HTR-8/SVneo (cell line): Measurements from ENCODE around the gene EPHB2.
A peak's percentile ranks its signal among the peaks of the same experiment; 100 is the strongest.
"Not testable (repeated sequence)": the region's sequence is repeated elsewhere in the genome, so short reads cannot be mapped to it uniquely, and the experiment has no call there.

ENCODE experiments used
- DNase-seq: peaks from one replicate; pipeline ENCODE4 v3.0.0; 2011; ENCODE audit warnings: low spot score, mixed read lengths; ENCODE audit not compliant: insufficient read length
- FAIRE-seq: peaks from 2 replicates; lab custom pipeline; 2011; peaks lifted over from hg19 to GRCh38; lab: Jason Lieb, UNC

EPHB2 gene

DNA sequence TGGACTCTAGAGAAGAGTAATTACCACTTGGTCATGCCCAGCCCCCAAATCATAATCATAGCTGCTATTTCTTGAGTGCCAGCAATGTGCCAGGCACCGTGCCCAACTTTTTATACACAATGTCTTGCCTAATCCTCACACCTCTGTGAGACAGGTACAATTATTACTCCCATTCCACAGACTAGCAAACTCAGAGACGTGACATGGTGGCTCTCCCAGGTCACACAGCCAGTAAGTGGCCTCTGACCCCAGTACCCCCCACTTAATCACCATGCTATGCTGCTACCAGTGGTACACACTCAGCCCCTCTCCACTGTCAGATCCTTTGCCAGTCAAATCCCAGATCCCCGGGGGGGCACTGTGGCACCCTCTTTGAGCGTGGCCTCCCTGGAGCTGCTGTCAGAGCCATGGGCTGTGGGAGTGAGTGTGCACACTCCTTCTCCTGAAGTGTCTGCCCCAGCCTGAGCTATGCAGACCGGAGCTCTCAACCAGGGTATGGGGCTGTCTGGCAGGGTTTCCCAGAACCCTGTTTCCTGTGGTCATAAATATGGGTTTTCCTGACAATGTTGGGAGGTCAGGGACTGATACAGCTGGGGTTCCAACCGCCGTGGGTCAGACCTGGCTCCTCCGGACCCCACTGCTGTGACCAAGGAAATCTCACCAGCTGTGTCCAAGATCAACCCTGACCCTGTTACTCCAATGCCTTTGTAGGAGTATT lies 210.3 kb downstream of the EPHB2 start:
- peak; percentile 9 for FAIRE-seq

DNA sequence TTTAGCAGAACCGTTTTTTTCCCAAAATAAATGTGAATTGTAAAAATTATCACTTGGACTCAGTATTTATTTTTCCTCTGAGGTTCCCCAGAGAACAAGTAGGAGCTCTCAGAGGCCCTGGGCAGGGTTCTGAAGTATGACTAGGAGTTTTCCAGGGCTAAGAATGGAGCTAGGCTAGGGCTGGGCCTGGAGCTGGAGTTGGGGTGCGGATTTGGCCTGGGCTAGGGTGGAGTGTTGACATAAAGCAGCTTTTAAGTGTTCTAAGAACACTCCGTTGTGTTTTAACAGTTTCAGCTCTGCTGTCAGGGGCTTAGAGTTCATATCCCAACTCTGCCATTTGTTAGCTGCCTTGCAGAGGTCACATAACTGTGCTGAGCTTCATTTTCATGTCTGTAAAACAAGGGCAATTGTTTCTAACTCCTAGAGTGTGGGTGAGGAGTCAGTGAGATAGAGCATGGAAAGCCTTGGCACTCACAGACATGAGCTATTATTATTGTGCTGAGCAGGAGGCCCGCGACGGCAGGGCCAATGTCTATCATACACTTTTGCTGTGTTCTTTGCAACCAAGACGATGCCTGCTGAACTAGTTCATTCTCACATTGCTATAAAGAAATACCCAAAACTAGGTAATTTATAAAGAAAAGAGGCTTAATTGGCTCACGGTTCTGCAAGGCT lies 210.9 kb downstream of the EPHB2 start:
- DNase-seq (no peak), FAIRE-seq (no peak)

More for the DNA sequence above, 210.3 kb downstream of the EPHB2 start:
- no peak for DNase-seq

DNA sequence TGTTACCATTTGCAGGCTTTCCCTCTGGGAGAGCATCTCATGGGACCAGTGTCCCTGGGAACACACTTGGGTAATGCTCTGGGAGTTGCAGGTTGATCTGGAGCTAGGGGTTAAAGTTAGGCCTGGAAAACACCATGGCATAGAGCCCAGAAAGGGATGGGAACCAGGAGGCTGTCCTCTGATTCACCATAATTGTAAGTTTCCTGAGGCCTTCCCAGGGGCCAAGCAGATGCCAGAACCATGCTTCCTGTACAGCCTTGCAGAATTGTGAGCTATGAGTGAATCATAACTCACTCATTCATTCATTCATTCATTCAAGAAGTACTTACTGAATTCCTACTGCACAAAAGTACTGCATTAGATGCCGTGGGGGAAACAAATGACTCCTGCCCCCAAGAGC lies 212.0 kb downstream of the EPHB2 start:
- no peak for FAIRE-seq

DNA sequence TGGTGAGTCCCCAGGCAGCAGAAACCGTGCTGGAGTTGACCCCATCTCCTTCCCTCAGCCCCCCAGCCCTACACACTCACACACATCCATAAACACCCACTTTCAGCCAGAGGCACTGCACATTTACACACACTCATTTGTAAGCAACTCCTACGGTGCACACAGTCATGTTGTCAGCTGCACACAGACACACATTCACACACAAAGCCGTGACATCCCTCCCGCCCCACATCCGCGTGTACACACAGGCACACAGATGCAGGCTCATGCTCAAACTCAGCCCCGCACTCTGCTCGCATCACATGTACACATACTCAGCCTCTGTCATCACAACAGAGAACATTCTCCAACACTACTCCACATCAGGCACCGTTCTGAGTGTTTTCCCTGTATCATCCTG lies 214.5 kb downstream of the EPHB2 start:
- peak; percentile 9 for FAIRE-seq
- DNase-seq = no peak

More for the DNA sequence above, 212.0 kb downstream of the EPHB2 start:
- DNase-seq = no peak

DNA sequence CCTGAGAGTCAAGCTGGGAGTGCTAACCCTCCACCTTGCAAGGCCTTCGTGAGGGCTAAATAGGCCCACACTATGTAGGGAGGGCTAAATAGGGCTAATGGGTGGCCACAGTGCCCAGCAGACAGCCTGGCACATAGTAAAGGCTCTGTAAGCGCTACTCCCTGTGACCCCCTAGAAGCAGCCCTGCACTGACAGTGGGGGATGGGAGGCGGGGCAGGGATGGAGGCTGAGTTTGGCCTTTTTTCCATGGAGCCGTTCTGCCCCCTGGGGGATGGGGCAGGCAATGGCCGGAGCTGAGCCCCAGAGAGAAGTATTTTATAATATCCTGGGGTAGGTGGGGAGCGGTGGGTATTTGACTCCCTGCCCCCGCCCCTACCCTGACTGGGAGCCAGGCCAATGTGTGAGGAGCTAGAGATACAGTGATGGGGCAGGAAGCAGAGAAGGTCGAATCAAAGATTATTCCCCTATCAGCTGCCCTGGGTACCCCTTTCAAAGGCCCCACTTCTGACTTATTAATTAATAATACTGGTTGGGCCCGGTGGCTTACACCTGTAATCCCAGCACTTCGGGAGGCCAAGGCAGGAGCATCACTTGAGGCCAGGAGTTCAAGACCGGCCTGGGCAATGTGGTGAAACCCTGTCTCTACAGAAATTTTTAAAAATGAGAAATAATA lies 219.7 kb downstream of the EPHB2 start:
- FAIRE-seq (no peak), DNase-seq (peak; percentile 72)

DNA sequence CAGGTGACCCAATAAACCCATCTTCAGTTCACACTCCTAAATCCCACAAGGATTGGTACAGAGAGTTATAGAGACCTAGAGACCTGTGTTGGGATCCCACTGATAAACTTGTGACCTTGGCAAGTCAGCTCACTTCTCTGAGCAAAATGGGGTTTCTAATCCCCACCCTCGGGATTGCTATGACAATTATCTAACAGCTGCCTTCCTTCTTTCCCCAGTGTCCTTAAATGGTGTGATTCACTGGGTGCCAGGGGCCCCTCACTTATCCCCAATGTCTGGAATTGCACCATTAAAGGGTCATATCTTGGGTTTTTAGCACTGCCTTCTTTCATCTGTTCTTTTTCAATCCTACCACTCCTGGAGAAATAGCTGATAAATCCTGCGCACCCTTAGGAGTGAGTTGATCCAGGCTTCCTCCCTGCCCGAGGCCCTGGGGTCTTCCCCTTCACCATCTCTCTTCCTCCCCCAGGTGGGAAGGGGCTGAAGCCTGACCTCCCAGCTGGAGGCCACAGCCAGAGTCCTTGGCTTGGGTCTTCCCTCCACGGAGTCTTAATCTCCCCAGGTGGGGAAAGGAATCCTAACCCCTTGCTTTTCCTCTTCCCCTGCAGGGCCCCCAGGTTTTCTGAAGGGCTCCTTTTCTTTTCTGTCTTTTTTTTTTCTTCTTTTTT lies 222.3 kb downstream of the EPHB2 start:
- FAIRE-seq = no peak
- DNase-seq = no peak

DNA sequence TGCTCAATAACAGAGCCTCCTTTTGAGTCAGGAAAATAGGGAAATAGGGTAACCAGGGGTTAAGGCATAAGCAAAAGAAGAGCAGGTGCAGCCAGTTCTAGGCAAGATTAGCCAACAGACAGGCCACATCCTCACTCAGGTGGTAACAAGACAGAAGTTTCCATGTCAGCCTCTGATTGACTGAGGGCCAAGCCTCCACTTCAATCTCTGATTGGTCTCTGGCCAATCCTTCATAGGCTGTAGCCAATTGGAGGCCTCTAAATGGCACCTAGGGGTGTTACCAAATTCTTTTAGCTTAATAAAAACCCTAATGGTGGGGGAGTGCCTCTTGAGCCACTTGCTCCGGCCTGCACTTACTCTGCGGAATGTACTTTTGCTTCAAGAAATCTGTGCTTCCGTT lies 224.8 kb downstream of the EPHB2 start:
- DNase-seq (no peak), FAIRE-seq (no peak)

DNA sequence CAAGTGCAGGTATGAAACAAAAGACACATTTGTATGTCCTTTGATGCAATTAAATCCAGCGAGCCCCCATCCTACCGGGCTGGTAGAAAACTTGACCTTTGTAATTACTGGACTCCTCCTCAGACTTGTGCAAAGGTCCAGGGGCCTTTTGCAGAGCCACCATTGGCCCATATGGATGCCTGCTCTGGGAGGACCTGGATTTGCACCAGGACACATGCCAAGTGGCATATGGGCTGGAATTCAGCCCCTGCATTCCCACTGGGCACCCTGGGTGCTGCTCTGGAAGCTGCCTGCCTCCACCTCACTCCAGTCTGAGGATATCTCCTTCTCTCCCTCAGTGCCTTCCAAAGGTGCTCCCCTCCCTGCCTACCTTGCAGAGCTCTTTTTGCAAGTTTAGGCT lies 226.0 kb downstream of the EPHB2 start:
- FAIRE-seq (no peak), DNase-seq (no peak)

DNA sequence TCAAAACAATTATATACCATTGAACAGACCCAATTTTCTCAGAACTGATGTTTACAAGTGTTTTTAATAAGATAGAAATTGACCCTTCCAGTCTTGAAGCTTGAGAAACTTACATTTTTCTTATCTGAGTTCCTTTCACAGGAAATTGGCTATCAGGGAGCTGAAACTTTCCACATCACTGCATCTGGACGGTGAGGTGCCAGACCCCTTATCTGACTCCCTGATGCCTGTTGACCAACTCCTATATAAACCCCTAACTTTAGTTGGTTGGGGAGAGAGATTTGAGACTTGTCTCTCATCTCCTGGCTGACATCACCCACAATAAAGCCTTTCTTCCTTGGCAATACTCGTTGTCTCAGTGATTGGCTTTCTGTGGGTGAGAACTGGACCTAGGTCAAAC lies 230.6 kb downstream of the EPHB2 start:
- no peak for DNase-seq
- no peak for FAIRE-seq

DNA sequence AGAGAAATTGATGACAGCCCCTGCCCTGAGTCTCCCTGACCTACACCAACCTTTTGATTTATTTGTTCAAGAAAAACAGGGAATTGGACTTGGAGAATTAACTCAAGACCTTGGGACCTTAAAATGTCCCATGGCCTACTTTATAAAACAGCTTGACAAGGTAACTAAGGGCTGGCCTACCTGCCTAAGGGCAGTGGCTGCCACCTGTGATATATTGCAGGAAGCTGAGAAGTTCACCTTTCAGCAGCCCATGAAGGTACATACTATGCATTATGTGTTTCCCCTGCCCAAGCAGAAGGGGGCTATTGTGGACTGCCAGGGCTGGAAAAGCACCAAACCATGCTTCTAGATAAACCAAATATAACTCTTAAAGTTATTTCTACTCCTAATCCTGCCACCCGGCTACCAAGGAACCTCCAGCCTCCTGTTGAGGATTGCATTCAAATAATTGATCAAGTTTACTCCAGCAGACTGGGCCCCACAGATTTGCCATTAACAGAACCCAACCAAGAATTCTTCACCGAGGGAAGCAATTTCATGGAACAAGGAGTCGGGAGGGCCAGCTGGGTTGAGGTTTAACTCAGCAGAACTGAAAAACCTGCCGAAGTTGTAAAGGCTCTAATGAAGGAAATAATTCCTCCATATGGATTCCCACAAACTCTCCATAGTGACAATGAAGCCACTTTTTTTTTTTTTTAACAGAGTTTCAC lies 233.9 kb downstream of the EPHB2 start:
- no peak for FAIRE-seq
- DNase-seq = no peak

DNA sequence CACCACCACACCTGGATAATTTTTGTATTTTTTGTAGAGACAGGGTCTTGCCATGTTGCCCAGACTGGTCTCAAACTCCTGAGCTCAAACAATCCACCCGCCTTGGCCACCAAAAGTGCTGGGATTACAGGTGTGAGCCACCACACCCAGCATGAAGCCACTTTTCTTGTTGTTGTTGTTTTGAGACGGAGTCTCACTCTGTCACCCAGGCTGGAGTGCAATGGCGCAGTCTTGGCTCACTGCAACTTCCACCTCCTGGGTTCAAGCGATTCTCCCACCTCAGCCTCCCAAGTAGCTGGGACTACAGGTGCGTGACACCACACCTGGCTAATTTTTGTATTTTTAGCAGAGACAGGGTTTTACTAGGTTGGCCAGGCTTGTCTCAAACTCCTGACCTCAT lies 234.5 kb downstream of the EPHB2 start:
- not testable (repeated sequence) for DNase-seq, FAIRE-seq

DNA sequence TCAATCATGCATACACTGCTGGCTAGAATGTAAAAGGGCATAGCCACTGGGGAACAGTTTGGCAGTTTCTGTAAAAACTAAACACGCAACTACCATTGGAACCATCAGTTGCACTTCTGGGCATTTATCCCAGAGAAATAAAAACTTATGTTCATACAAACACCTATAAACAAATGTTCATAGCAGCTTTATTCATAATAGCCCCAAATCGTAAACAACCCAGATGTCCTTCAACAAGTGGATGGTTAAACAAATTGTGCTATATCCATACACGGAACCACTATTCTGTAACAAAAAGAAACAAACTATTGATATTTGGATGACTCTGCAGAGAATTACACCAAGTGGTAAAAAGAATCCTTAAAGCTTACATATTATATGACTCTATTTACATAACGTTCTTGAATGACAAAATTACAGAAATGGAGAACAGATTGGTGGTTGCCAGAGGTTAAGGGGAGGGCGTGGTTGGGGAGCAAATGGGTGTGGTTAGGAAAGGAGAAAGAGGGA lies 239.2 kb downstream of the EPHB2 start:
- DNase-seq = no peak
- no peak for FAIRE-seq

DNA sequence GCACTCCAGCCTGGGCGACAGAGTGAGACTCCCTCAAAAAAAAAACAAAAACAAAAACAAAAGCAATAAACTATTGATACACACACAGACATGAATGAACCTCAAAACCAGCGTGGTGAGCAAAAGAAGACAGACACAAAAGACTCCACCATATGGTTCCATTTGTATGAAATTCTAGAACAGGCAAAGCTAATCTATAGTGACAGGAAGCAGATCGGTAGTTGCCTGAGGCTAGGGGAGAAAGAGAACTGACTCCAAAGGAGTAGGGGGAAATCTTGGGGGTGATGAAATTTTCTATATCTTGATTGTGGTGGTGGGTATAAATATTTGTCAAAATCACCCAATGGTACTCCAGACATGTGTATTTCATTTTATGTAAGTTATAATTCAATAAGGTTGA lies 241.2 kb downstream of the EPHB2 start:
- no peak for DNase-seq
- no peak for FAIRE-seq

DNA sequence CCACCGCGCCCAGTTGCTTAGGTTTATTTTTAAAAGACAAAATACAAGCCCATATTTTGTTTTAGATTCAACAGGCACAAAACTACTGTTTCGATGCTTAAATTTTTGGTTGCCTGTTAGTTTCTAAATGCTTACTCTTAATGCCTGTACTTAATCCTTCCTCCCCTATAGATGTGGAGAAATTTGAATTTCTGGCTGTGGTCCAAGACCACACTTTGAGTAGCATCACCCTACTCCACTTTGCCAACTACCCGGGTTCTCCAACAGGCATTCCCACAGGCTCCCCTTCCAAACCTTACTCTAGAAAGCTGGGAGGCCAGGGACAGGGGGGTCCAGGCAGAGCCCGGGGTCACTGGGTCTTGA lies 242.0 kb downstream of the EPHB2 start:
- no peak for FAIRE-seq
- DNase-seq = no peak

DNA sequence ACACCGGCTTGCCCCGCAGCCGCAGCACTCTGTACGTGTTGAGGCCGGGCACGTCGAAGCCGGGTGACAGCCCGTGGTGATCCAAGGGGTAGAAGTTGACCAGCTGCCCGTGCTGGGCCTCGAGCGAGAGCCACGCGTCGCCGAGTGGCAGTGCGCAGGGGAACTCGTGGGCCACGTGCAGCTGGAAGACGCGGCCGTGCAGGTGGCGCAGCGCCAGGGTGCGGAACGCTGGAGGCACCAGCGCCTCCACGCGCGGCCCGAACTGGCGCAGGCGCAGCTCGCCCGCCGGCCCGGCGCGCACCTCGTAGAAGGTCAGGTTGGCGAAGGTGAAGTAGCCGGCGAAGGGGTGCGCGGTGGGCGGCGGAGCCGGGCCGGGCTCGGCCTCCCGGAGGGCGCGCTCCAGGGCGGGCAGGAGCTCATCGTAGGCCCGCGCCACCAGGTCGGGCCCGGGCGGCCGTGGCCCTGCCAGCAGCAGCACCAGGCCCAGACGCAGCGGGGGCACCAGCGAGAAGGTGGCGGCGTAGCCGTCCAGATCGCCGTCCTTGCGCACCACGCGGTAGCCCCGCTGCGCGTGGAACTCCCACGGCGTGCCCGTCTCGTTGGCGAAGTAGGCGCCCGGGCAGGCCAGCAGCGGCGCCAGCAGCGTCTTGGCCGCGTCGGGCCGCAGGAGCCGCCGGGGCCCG lies 242.6 kb downstream of the EPHB2 start:
- DNase-seq (no peak), FAIRE-seq (no peak)

DNA sequence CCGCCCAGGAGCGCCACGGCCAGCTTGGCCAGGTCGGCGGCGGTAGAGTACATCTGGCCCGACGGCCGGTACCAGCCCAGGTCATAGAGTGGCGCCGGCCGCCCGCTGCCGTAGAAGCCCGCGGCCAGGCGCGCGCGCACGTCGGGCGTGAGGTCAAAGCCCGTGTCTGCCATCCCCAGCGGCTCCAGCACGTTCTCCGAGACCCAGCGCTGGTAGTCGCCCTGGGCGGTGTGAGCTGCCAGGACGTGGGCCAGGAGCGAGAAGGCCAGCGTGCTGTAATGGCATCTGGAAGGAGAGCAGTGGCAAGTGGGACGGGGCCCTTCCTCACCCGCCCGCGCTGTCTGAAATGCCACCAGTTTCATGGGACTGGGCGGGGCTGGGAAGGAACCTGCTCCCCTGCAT lies 243.1 kb downstream of the EPHB2 start:
- no peak for FAIRE-seq
- DNase-seq = no peak

DNA sequence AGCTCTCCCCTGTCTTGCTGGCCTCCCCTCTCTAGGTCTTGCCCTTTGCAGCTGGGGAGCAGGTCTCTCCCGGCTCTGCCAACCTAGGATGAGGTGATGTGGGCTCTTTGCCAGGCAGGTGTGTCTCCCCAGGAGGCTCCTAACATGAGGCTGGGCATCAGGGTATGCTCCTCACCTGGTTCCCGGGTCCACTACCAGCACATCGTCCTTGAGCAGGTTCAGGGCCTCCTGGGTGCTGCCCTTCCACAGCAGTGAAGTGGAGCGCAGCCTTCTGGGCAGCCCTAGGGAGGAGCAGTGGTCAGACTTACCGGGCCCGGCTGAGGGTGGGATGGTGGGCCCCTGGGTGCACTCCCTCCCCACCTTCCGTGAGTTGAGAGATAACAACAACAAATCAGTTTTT lies 244.5 kb downstream of the EPHB2 start:
- DNase-seq (no peak), FAIRE-seq (no peak)

DNA sequence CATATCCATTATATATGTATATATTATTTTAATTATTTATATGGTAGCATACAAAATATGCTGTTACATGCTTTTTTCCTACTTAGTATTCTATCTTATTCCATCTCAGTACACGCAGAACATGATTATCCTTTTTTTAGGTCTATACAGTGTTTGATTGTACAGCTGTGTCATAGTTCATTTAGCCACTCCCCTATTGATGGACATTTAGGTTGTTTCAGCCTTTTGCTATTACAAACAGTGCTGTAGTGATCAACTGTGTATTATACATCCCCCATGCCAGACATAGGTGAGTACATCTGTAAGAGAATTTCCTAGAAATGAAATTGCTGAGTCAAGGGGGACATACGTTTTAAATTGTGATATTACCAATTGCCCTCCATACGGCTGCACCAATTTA lies 246.4 kb downstream of the EPHB2 start:
- FAIRE-seq (no peak), DNase-seq (no peak)

DNA sequence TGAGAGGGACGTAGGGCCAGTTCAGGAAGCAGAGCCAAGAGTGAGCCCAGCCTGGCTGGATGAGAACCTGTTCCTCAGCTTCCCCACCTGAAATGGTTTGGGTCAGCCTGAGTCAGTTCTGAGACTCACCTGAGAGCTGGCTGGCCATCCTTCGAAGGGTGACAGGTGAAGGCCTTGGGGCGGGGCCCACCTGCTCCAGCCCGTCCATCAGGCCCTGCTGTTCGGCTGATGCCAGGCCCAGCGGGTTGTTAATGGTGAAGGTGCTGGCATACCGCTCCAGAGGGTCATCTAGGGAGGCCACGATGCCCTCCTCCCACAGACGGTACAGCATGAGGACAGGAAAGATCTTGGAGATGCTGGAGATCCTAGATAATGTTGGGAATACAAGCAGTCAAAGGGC lies 247.9 kb downstream of the EPHB2 start:
- FAIRE-seq = no peak

More for the DNA sequence above, 247.9 kb downstream of the EPHB2 start:
- DNase-seq = no peak
